SW480 (cell line): ENCODE results near the gene DXO.
A peak's percentile ranks its signal among the peaks of the same experiment; 100 is the strongest.
"Not testable (repeated sequence)": the region's sequence is repeated elsewhere in the genome, so short reads cannot be mapped to it uniquely, and the experiment has no call there.

Experiments used
- DNase-seq: peaks from one replicate; pipeline ENCODE4 v3.0.0-alpha.2; 2016; ENCODE audit warnings: low spot score

DXO gene

GRCh38 chr6:31979238-31979898, 7.4 kb upstream of the DXO start:
- DNase-seq = no peak

- no peak for DNase-seq
These were observed 6.9 kb upstream of the DXO start for GRCh38 chr6:31978831-31979230.

GRCh38 chr6:31977816-31978431, 6.0 kb upstream of the DXO start:
- DNase-seq = no peak

- DNase-seq = not testable (repeated sequence)
These were observed 4.1 kb upstream of the DXO start for GRCh38 chr6:31976065-31976464.

GRCh38 chr6:31972709-31973350, 892 bp upstream of the DXO start:
- DNase-seq = no peak

GRCh38 chr6:31971279-31971992, 502 bp downstream of the DXO start:
- no peak for DNase-seq

- peak; percentile 24 for DNase-seq
These were observed 1.2 kb downstream of the DXO start for GRCh38 chr6:31970604-31971271.

GRCh38 chr6:31969712-31970603, 2.0 kb downstream of the DXO start:
- no peak for DNase-seq

GRCh38 chr6:31968791-31969711, 2.9 kb downstream of the DXO start:
- no peak for DNase-seq

- no peak for DNase-seq
These were observed 3.6 kb downstream of the DXO start for GRCh38 chr6:31968326-31968725.

- DNase-seq = no peak
These were observed 4.0 kb downstream of the DXO start for GRCh38 chr6:31967926-31968320.

GRCh38 chr6:31966997-31967925, 4.7 kb downstream of the DXO start:
- DNase-seq = no peak

GRCh38 chr6:31966506-31966905, 5.4 kb downstream of the DXO start:
- no peak for DNase-seq

GRCh38 chr6:31965700-31966099, 6.2 kb downstream of the DXO start:
- DNase-seq = no peak

GRCh38 chr6:31963921-31964320, 8.0 kb downstream of the DXO start:
- DNase-seq = no peak

- DNase-seq = no peak
These were observed 10.3 kb downstream of the DXO start for GRCh38 chr6:31961616-31962015.

GRCh38 chr6:31958741-31959739, 12.9 kb downstream of the DXO start, which contains the start of the genes NELFE and SKIC2:
Gene NELFE (minus strand): TSS chr6:31958971. CDS start chr6:31958446, 525 bp downstream.
Gene SKIC2 (plus strand): TSS chr6:31959175. CDS start chr6:31959193, 18 bp downstream.
- DNase-seq = peak; percentile 95

- no peak for DNase-seq
These were observed 13.6 kb downstream of the DXO start for GRCh38 chr6:31958412-31958740.
